HG03108 (cell line): Measurements from ENCODE around the gene DHX35.
"Not testable (repeated sequence)": the region's sequence is repeated elsewhere in the genome, so short reads cannot be mapped to it uniquely, and the experiment has no call there.

Experiments
- ATAC-seq: cut with Tn5 transposase; IDR thresholded peaks from one replicate; pipeline ENCODE4 v1.9.1; 2021; ENCODE audit warnings: moderate library complexity; ENCODE audit not compliant: unreplicated experiment

Gene DHX35

GRCh38 chr20:38973645-38974044 lies 11.5 kb downstream of the DHX35 start:
- no peak for ATAC-seq

- ATAC-seq, result no peak
Measured at GRCh38 chr20:38975539-38976120, 13.5 kb downstream of the DHX35 start.

GRCh38 chr20:38979434-38979833 lies 17.3 kb downstream of the DHX35 start:
- ATAC-seq, result no peak

GRCh38 chr20:38979842-38980241 lies 17.7 kb downstream of the DHX35 start:
- ATAC-seq, result no peak

GRCh38 chr20:38982291-38982690 lies 20.1 kb downstream of the DHX35 start:
- ATAC-seq, result no peak

- ATAC-seq, result no peak
Measured at GRCh38 chr20:38985060-38985459, 22.9 kb downstream of the DHX35 start.

- no peak for ATAC-seq
Measured at GRCh38 chr20:38985603-38986170, 23.5 kb downstream of the DHX35 start.

GRCh38 chr20:38986663-38987062 lies 24.5 kb downstream of the DHX35 start:
- ATAC-seq, result no peak

GRCh38 chr20:38987777-38988176 lies 25.6 kb downstream of the DHX35 start:
- peak; percentile 61 for ATAC-seq

GRCh38 chr20:38990728-38991127 lies 28.6 kb downstream of the DHX35 start:
- ATAC-seq, result no peak

- ATAC-seq, result no peak
Measured at GRCh38 chr20:38991814-38992704, 29.9 kb downstream of the DHX35 start.

GRCh38 chr20:38995536-38996044 lies 33.4 kb downstream of the DHX35 start:
- no peak for ATAC-seq

GRCh38 chr20:38996866-38997265 lies 34.7 kb downstream of the DHX35 start:
- ATAC-seq, result not testable (repeated sequence)

- ATAC-seq, result peak; percentile 82
Measured at GRCh38 chr20:38997622-38998021, 35.5 kb downstream of the DHX35 start.

GRCh38 chr20:38999217-38999616 lies 37.1 kb downstream of the DHX35 start:
- no peak for ATAC-seq

- ATAC-seq, result no peak
Measured at GRCh38 chr20:38999965-39000910, 38.1 kb downstream of the DHX35 start.

GRCh38 chr20:39004508-39004907 lies 42.4 kb downstream of the DHX35 start:
- no peak for ATAC-seq

- ATAC-seq, result no peak
Measured at GRCh38 chr20:39009348-39009747, 47.2 kb downstream of the DHX35 start.

- no peak for ATAC-seq
Measured at GRCh38 chr20:39010496-39010895, 48.4 kb downstream of the DHX35 start.

- no peak for ATAC-seq
Measured at GRCh38 chr20:39013662-39014109, 51.5 kb downstream of the DHX35 start.

- no peak for ATAC-seq
Measured at GRCh38 chr20:39016041-39016440, 53.9 kb downstream of the DHX35 start.
